PC-3 (cell line): Measurements from ENCODE around the gene COASY. TPM values are rescaled to one million over a fixed set of nuclear protein-coding genes. Genes with fewer than 3 reads are reported as not detected.
A peak's percentile ranks its signal among the peaks of the same experiment; 100 is the strongest.

Experiments used
- ATAC-seq: fragments of 200-7000 bp; cut with Tn5 transposase; 2 replicates; pipeline ENCODE4 v1.9.1; 2020; ENCODE audit warnings: mild to moderate bottlenecking, moderate library complexity
- BruUV-seq: library from RNA; stranded (reverse); fragments of 400-500 nt; replicated peaks from 2 replicates; lab custom pipeline; 2021; lab: Mats Ljungman, UMichigan
- CTCF ChIA-PET: fragments of 300-600 bp; sonication (Branson Sonifier 250); formaldehyde crosslinking; loops from one replicate; lab custom pipeline; 2022; ENCODE audit warnings: antibody characterized with exemption; lab: Charles Lee
- POLR2A ChIA-PET: fragments of 300-600 bp; sonication (Branson Sonifier 250); formaldehyde crosslinking; loops from one replicate; lab custom pipeline; 2022; ENCODE audit warnings: antibody characterized with exemption; ENCODE audit not compliant: unreplicated experiment; lab: Charles Lee
- DNase-seq: peaks from one replicate; pipeline ENCODE4 v3.0.0-alpha.2; 2015
- H2AFZ ChIP-seq: fragments of 300-600 bp; sonication (generic); 2 replicates; pipeline ENCODE4 v1.6.0; 2016; ENCODE audit warnings: antibody characterized with exemption, low read length
- H3F3A ChIP-seq: fragments of 300-600 bp; sonication (generic); one replicate; pipeline ENCODE4 v1.6.0; 2017; ENCODE audit warnings: antibody characterized with exemption, low read length, control low read depth, mild to moderate bottlenecking; ENCODE audit not compliant: unreplicated experiment
- H3K27ac ChIP-seq: fragments of 300-600 bp; sonication (generic); 2 replicates; pipeline ENCODE4 v1.5.1; 2016; ENCODE audit warnings: mild to moderate bottlenecking, low read length
- H3K27me3 ChIP-seq: fragments of 300-600 bp; sonication (generic); 2 replicates; pipeline ENCODE4 v1.6.1; 2016; ENCODE audit warnings: low read length, mixed read lengths
- H3K36me3 ChIP-seq: fragments of 300-600 bp; sonication (generic); 2 replicates; pipeline ENCODE4 v1.6.1; 2016; ENCODE audit warnings: low read depth, mixed run types, low read length, mixed read lengths
- H3K4me1 ChIP-seq: fragments of 300-600 bp; sonication (generic); 2 replicates; pipeline ENCODE4 v1.5.1; 2016; ENCODE audit warnings: low read length; ENCODE audit not compliant: insufficient read depth
- H3K4me2 ChIP-seq: fragments of 300-600 bp; sonication (generic); 2 replicates; pipeline ENCODE4 v1.6.0; 2016; ENCODE audit warnings: low read length
- H3K4me3 ChIP-seq: fragments of 300-600 bp; sonication (generic); 2 replicates; pipeline ENCODE4 v1.5.1; 2016; ENCODE audit warnings: mild to moderate bottlenecking, low read length, mixed read lengths
- H3K79me2 ChIP-seq: fragments of 300-600 bp; sonication (generic); 2 replicates; pipeline ENCODE4 v1.6.1; 2017; ENCODE audit warnings: low read length, mixed read lengths
- H3K9ac ChIP-seq: fragments of 300-600 bp; sonication (generic); 2 replicates; pipeline ENCODE4 v1.6.0; 2016; ENCODE audit warnings: mild to moderate bottlenecking, low read length
- H3K9me2 ChIP-seq: fragments of 300-600 bp; sonication (generic); replicated peaks from 2 replicates; pipeline ENCODE4 v1.6.1; 2016; ENCODE audit warnings: mixed run types, low read length, mixed read lengths
- H3K9me3 ChIP-seq: fragments of 300-600 bp; sonication (generic); 2 replicates; pipeline ENCODE4 v1.6.1; 2016; ENCODE audit warnings: low read length, mixed read lengths
- H4K20me1 ChIP-seq: fragments of 300-600 bp; sonication (generic); 2 replicates; pipeline ENCODE4 v1.6.1; 2016; ENCODE audit warnings: low read length, mixed read lengths
- EZH2 ChIP-seq: fragments of 300-600 bp; sonication (generic); IDR thresholded peaks from one replicate; pipeline ENCODE4 v1.6.1; 2017; ENCODE audit warnings: antibody characterized with exemption, mild to moderate bottlenecking, low read length; ENCODE audit not compliant: unreplicated experiment
- EZH2phosphoT487 ChIP-seq: fragments of 300-600 bp; sonication (generic); IDR thresholded peaks from 2 replicates; pipeline ENCODE4 v1.6.1; 2018; ENCODE audit warnings: mild to moderate bottlenecking, antibody characterized with exemption, low read length, borderline replicate concordance
- intact Hi-C: fragments of 100-400 bp; cut with micrococcal nuclease; formaldehyde crosslinking; loops from 2 replicates; pipeline ENCODE4 v1.9.0; 2023
- total RNA-seq: library from RNA; depleted of rRNA; stranded (reverse); fragments of >200 nt; gene quantifications from 2 replicates; pipeline ENCODE4 v1.2.3, GENCODE V29; 2014
- TF ChIP-seq, protein P1 (sequence below): fragments of 300-600 bp; sonication (generic); conservative IDR thresholded peaks from 2 replicates; pipeline ENCODE4 v1.5.1; 2017; ENCODE audit warnings: antibody characterized with exemption, low read depth, mild to moderate bottlenecking, low read length

Gene COASY
- total RNA-seq, 1 experiment from 2014 or later = 33.3 TPM

DNA sequence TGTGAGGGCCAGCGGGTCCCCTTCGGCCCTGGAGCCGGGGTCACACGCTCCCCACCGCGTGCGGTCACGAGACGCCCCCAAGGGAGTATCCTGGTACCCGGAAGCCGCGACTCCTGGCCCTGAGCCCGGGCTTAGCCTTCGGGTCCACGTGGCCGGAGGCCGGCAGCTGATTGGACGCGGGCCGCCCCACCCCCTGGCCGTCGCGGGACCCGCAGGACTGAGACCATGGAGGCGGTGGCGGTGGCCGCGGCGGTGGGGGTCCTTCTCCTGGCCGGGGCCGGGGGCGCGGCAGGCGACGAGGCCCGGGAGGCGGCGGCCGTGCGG, 25.9 kb upstream of the COASY start, which contains the start of gene NAGLU:
TSS of gene NAGLU (plus strand) at position 194 of the 324 bp plus-strand sequence. CDS start at position 226, 32 bp downstream.
- peak within 1 kb of the TSS; percentile 87 for H2AFZ ChIP-seq
- H3K4me3 ChIP-seq = peak within 1 kb of the TSS; percentile 68
- no peaks in the 10 kb centered on the region for H3K79me2 ChIP-seq
- H3K9ac ChIP-seq = peak within 1 kb of the TSS; percentile 58
- no peaks in the 10 kb centered on the region for H3K9me3 ChIP-seq
- no peaks in the 10 kb centered on the region for H3K27me3 ChIP-seq
- intact Hi-C loops = no loop called here
- POLR2A ChIA-PET = interaction anchor here (0.6 kb wide), 1 partner anchor 19 kb away, joined by 4 read pairs; no protein-coding TSS in a partner anchor
- BruUV-seq = no TSS peak
- CTCF ChIA-PET = interaction anchor here (1.0 kb wide), 1 partner anchor 73 kb away, joined by 3 read pairs; no protein-coding TSS in a partner anchor
- peak within 1 kb of the TSS; percentile 23; the same call in 1 of the 2 replicates for H3K27ac ChIP-seq
- H3K9me2 ChIP-seq = no peaks in the 10 kb centered on the region
- ATAC-seq = peak; percentile 78
- no peaks in the 10 kb centered on the region for H4K20me1 ChIP-seq
- H3F3A ChIP-seq = no peaks in the 10 kb centered on the region
- H3K36me3 ChIP-seq = no peaks in the 10 kb centered on the region
- H3K4me1 ChIP-seq = peaks cover 14% of the 10 kb centered on the region
- peak within 1 kb of the TSS; percentile 85 for H3K4me2 ChIP-seq
- TF ChIP-seq EZH2 (no peak), EZH2phosphoT487 (no peak)
- TF ChIP-seq, protein P1, sequence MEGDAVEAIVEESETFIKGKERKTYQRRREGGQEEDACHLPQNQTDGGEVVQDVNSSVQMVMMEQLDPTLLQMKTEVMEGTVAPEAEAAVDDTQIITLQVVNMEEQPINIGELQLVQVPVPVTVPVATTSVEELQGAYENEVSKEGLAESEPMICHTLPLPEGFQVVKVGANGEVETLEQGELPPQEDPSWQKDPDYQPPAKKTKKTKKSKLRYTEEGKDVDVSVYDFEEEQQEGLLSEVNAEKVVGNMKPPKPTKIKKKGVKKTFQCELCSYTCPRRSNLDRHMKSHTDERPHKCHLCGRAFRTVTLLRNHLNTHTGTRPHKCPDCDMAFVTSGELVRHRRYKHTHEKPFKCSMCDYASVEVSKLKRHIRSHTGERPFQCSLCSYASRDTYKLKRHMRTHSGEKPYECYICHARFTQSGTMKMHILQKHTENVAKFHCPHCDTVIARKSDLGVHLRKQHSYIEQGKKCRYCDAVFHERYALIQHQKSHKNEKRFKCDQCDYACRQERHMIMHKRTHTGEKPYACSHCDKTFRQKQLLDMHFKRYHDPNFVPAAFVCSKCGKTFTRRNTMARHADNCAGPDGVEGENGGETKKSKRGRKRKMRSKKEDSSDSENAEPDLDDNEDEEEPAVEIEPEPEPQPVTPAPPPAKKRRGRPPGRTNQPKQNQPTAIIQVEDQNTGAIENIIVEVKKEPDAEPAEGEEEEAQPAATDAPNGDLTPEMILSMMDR = no peak
- DNase-seq = peak; percentile 73

DNA sequence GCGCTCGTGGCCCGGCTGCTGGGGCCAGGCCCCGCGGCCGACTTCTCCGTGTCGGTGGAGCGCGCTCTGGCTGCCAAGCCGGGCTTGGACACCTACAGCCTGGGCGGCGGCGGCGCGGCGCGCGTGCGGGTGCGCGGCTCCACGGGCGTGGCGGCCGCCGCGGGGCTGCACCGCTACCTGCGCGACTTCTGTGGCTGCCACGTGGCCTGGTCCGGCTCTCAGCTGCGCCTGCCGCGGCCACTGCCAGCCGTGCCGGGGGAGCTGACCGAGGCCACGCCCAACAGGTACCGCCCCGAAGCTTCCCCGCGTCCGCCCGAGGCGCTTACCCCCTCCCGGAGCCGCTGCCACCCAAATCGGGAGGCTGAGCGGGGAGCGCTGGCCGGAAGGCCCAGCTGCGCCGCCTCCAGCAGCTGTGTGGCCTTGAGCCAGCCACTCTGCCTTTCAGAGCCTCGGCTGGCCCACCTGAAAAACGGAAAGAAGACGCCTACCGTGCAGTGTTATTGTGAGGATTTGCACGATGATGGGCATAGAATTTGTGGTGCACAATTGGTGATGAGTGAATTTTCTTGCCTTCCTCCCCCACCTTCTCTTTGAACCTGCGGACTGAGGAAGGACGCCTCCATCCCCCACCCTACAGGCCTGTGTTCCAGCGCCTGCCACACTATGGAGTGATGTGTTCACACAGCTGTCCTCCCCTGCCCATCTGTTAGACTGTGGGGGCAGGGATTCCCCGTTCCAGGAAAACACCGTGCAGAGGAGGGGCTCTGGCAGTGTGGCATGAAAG, 25.4 kb upstream of the COASY start:
- Histone ChIP-seq H2AFZ (peak overlapping the region; percentile 72), H3K9me2 (no peaks in the 10 kb centered on the region)

More for the DNA sequence above, 25.4 kb upstream of the COASY start:
- Histone ChIP-seq H3K9ac (peak overlapping the region; percentile 52), H3K4me1 (peaks cover 19% of the 10 kb centered on the region), H3K79me2 (no peaks in the 10 kb centered on the region), H3F3A (no peaks in the 10 kb centered on the region), H3K27ac (no peak overlapping the region), H3K4me3 (peak overlapping the region; percentile 68), H3K36me3 (no peaks in the 10 kb centered on the region), H3K4me2 (peak overlapping the region; percentile 85), H3K27me3 (no peaks in the 10 kb centered on the region), H4K20me1 (no peaks in the 10 kb centered on the region), H3K9me3 (no peaks in the 10 kb centered on the region)
- CTCF ChIA-PET = interaction anchor here (1.0 kb wide), 1 partner anchor 72 kb away, joined by 3 read pairs; no protein-coding TSS in a partner anchor
- intact Hi-C loops = no loop called here
- DNase-seq (peak; percentile 66), ATAC-seq (peak; percentile 80)
- TSS peak; percentile 50 for BruUV-seq
- TF ChIP-seq, protein P1 = no peak
- TF ChIP-seq EZH2phosphoT487 = no peak
- no peak for TF ChIP-seq EZH2
- POLR2A ChIA-PET = interaction anchor here (0.6 kb wide), 2 partner anchors 17 to 18 kb away, joined by 4 read pairs; no protein-coding TSS in a partner anchor
